Suprapubic skin (tissue), 4 donors: ENCODE results near the gene RELA. TPM values are rescaled to one million over a fixed set of nuclear protein-coding genes. Genes with fewer than 3 reads are reported as not detected.

ENCODE experiments used
- total RNA-seq, 4 donors: library from RNA; depleted of rRNA; stranded (reverse); fragments of >200 nt; gene quantifications; one replicate each; pipeline ENCODE4 v1.1.0, GENCODE V29; 2016

The RELA gene
- total RNA-seq, 4 donors from 2014 or later = 71.7 to 111 (median 93.5) TPM

Other genes starting within 250 kb of the RELA start
- 1,000 to 10,000 TPM in 1 of 4 donors, 100 to 1,000 TPM in 3; 336 to 2,041 (median 481) TPM for gene NEAT1, start 240.1 kb downstream of the RELA start, total RNA-seq
- gene MALAT1, start 163.9 kb downstream of the RELA start, total RNA-seq = over 10,000 TPM; 10,207 to 42,728 (median 11,538) TPM
- gene SCYL1, start 137.8 kb downstream of the RELA start, total RNA-seq = 10 to 100 TPM; 63.2 to 83.6 (median 78.4) TPM
- 10 to 100 TPM; 65.1 to 86.7 (median 71.0) TPM for gene LTBP3, start 104.6 kb downstream of the RELA start, total RNA-seq
- 10 to 100 TPM; 60.9 to 97.4 (median 77.9) TPM for gene ZNRD2, start 92.4 kb downstream of the RELA start, total RNA-seq
- 100 to 1,000 TPM in 1 of 4 donors, 10 to 100 TPM in 3; 45.2 to 103 (median 72.0) TPM for gene FAM89B, start 90.4 kb downstream of the RELA start, total RNA-seq
- 100 to 1,000 TPM in 1 of 4 donors, 10 to 100 TPM in 3; 40.3 to 150 (median 56.2) TPM for gene EHBP1L1, start 86.9 kb downstream of the RELA start, total RNA-seq
- 100 to 1,000 TPM in 3 of 4 donors, 10 to 100 TPM in 1; 32.6 to 183 (median 144) TPM for gene KCNK7, start 67.1 kb downstream of the RELA start, total RNA-seq
- 10 to 100 TPM; 29.2 to 45.5 (median 37.0) TPM for gene MAP3K11, start 48.7 kb downstream of the RELA start, total RNA-seq
- 10 to 100 TPM; 38.5 to 59.3 (median 43.6) TPM for gene PCNX3, start 47.1 kb downstream of the RELA start, total RNA-seq
- gene SIPA1, start 24.8 kb downstream of the RELA start, total RNA-seq = 10 to 100 TPM; 14.9 to 21.6 (median 19.0) TPM
- gene KAT5, start 49.3 kb upstream of the RELA start, total RNA-seq = 100 to 1,000 TPM in 1 of 4 donors, 10 to 100 TPM in 3; 69.8 to 103 (median 77.5) TPM
- 10 to 100 TPM; 24.5 to 53.8 (median 33.7) TPM for gene RNASEH2C, start 57.9 kb upstream of the RELA start, total RNA-seq
- 10 to 100 TPM; 26.3 to 55.9 (median 38.1) TPM for gene AP5B1, start 118.1 kb upstream of the RELA start, total RNA-seq
- 100 to 1,000 TPM in 2 of 4 donors, 10 to 100 TPM in 2; 64.4 to 196 (median 121) TPM for gene OVOL1, start 124.1 kb upstream of the RELA start, total RNA-seq
- 1 to 10 TPM in 1 of 4 donors, under 1 TPM in 1, not detected in 2; 0.76 to 1.1 TPM for gene SNX32, start 171.0 kb upstream of the RELA start, total RNA-seq
- 100 to 1,000 TPM; 331 to 608 (median 584) TPM for gene CFL1, start 195.3 kb upstream of the RELA start, total RNA-seq
- 10 to 100 TPM; 22.8 to 46.2 (median 32.2) TPM for gene MUS81, start 197.5 kb upstream of the RELA start, total RNA-seq
- gene EFEMP2, start 209.9 kb upstream of the RELA start, total RNA-seq = 10 to 100 TPM in 3 of 4 donors, 1 to 10 TPM in 1; 7.3 to 22.0 (median 13.0) TPM
- 1 to 10 TPM in 2 of 4 donors, under 1 TPM in 1, not detected in 1; 0.76 to 5.0 (median 1.4) TPM for gene CTSW, start 216.9 kb upstream of the RELA start, total RNA-seq
- 10 to 100 TPM; 46.9 to 89.3 (median 74.6) TPM for gene FIBP, start 225.6 kb upstream of the RELA start, total RNA-seq
- 10 to 100 TPM; 16.0 to 35.8 (median 28.0) TPM for gene CCDC85B, start 227.8 kb upstream of the RELA start, total RNA-seq
- gene FOSL1, start 237.5 kb upstream of the RELA start, total RNA-seq = 100 to 1,000 TPM in 1 of 4 donors, 10 to 100 TPM in 1, 1 to 10 TPM in 2; 5.0 to 118 (median 28.9) TPM